ENCODE results near the gene TTLL10. TPM values are rescaled to one million over a fixed set of nuclear protein-coding genes. Genes with fewer than 3 reads are reported as not detected.

TTLL10 gene
- total and polyA plus RNA-seq, 4 experiments from 2014 or later: 0.27 to 0.45 TPM; not detected in 2

- intact Hi-C loops (cut with micrococcal nuclease): no loop called here
- ChIA-PET POLR2A (ENCODE audit: partially characterized antibody) (no interaction called here), CTCF (ENCODE audit: partially characterized antibody) (interaction anchor here (1.6 kb wide), 1 partner anchor 21 kb away, joined by 4 read pairs; no protein-coding TSS in a partner anchor)
- no peaks in the 10 kb centered on the region for H3K9me3 Mint-ChIP-seq
- H3K27ac ChIP-seq (ENCODE audit: low read depth, low read length): no peak overlapping the region
- no peak overlapping the region for H3K4me3 Mint-ChIP-seq
- DNase-seq: no peak
- H3K27me3 ChIP-seq (ENCODE audit: insufficient read depth, low read length): no peaks in the 10 kb centered on the region
- no peaks in the 10 kb centered on the region for H3K9me3 ChIP-seq (ENCODE audit: control insufficient read depth in 1 of 2, low read length in 2 of 2)
- H3K27me3 Mint-ChIP-seq: no peaks in the 10 kb centered on the region
- no peak overlapping the region for H3K4me3 ChIP-seq (ENCODE audit: low read length in 2 of 2)
- no peaks in the 10 kb centered on the region for H3K36me3 Mint-ChIP-seq
- peak overlapping the region in 5 of 7 donors; percentile 32 to 84 (median 36) for H3K27ac Mint-ChIP-seq
- H3K4me1 ChIP-seq (ENCODE audit: insufficient read depth, low read length): peaks cover 26% of the 10 kb centered on the region
- H3K4me1 Mint-ChIP-seq: peaks cover 4 to 17% (median 7%) of the 10 kb centered on the region in 4 donors
- no peaks in the 10 kb centered on the region for H3K36me3 ChIP-seq (ENCODE audit: insufficient read depth, low read length)
Observed at GRCh38 chr1:1142844-1143243, 30.8 kb upstream of the TTLL10 start.

GRCh38 chr1:1143636-1144035 is 30.0 kb upstream of the TTLL10 start:
- peak overlapping the region; percentile 55 for H3K27ac ChIP-seq (ENCODE audit: low read depth, low read length)
- CTCF ChIA-PET (ENCODE audit: partially characterized antibody): interaction anchor here (1.6 kb wide), 1 partner anchor 21 kb away, joined by 4 read pairs; no protein-coding TSS in a partner anchor
- POLR2A ChIA-PET (ENCODE audit: partially characterized antibody): no interaction called here
- Mint-ChIP-seq H3K27me3 (no peaks in the 10 kb centered on the region), H3K9me3 (no peaks in the 10 kb centered on the region), H3K27ac (peak overlapping the region; percentile 82 to 99 (median 93)), H3K4me1 (peaks cover 5 to 11% (median 7%) of the 10 kb centered on the region in 4 donors), H3K4me3 (peak overlapping the region in 6 of 8 donors; percentile 28 to 68 (median 58)), H3K36me3 (no peaks in the 10 kb centered on the region)
- intact Hi-C loops (cut with micrococcal nuclease): no loop called here
- H3K9me3 ChIP-seq (ENCODE audit: control insufficient read depth in 1 of 2, low read length in 2 of 2): no peaks in the 10 kb centered on the region
- peaks cover 23% of the 10 kb centered on the region for H3K4me1 ChIP-seq (ENCODE audit: insufficient read depth, low read length)
- H3K36me3 ChIP-seq (ENCODE audit: insufficient read depth, low read length): no peaks in the 10 kb centered on the region
- DNase-seq: no peak
- no peak overlapping the region for H3K4me3 ChIP-seq (ENCODE audit: low read length in 2 of 2)
- no peaks in the 10 kb centered on the region for H3K27me3 ChIP-seq (ENCODE audit: insufficient read depth, low read length)

GRCh38 chr1:1144122-1144842 is 29.4 kb upstream of the TTLL10 start:
- H3K27me3 Mint-ChIP-seq: no peaks in the 10 kb centered on the region
- Histone ChIP-seq H3K36me3 (ENCODE audit: insufficient read depth, low read length) (no peaks in the 10 kb centered on the region), H3K4me1 (ENCODE audit: insufficient read depth, low read length) (peaks cover 23% of the 10 kb centered on the region), H3K9me3 (ENCODE audit: control insufficient read depth in 1 of 2, low read length in 2 of 2) (no peaks in the 10 kb centered on the region), H3K4me3 (ENCODE audit: low read length in 2 of 2) (no peak overlapping the region), H3K27ac (ENCODE audit: low read depth, low read length) (peak overlapping the region; percentile 55), H3K27me3 (ENCODE audit: insufficient read depth, low read length) (no peaks in the 10 kb centered on the region)
- intact Hi-C loops (cut with micrococcal nuclease): no loop called here
- peak overlapping the region; percentile 82 to 99 (median 93) for H3K27ac Mint-ChIP-seq
- H3K36me3 Mint-ChIP-seq: no peaks in the 10 kb centered on the region
- DNase-seq: peak; percentile 72 to 81 (median 75)
- H3K9me3 Mint-ChIP-seq: no peaks in the 10 kb centered on the region
- H3K4me3 Mint-ChIP-seq: peak overlapping the region in 6 of 8 donors; percentile 31 to 68 (median 58)
- ChIA-PET POLR2A (ENCODE audit: partially characterized antibody) (no interaction called here), CTCF (ENCODE audit: partially characterized antibody) (interaction anchor here (1.6 kb wide), 1 partner anchor 22 kb away, joined by 4 read pairs; no protein-coding TSS in a partner anchor)
- peaks cover 5 to 10% (median 7%) of the 10 kb centered on the region in 4 donors for H3K4me1 Mint-ChIP-seq

- Mint-ChIP-seq H3K4me1 (peaks cover 5 to 10% (median 7%) of the 10 kb centered on the region in 4 donors), H3K27ac (peak overlapping the region in 2 of 7 donors; percentile 52 to 85), H3K36me3 (no peaks in the 10 kb centered on the region), H3K27me3 (no peaks in the 10 kb centered on the region), H3K9me3 (no peaks in the 10 kb centered on the region), H3K4me3 (no peak overlapping the region)
- no peaks in the 10 kb centered on the region for H3K27me3 ChIP-seq (ENCODE audit: insufficient read depth, low read length)
- intact Hi-C loops (cut with micrococcal nuclease): no loop called here
- H3K36me3 ChIP-seq (ENCODE audit: insufficient read depth, low read length): no peaks in the 10 kb centered on the region
- ChIA-PET CTCF (ENCODE audit: partially characterized antibody) (no interaction called here), POLR2A (ENCODE audit: partially characterized antibody) (no interaction called here)
- H3K9me3 ChIP-seq (ENCODE audit: control insufficient read depth in 1 of 2, low read length in 2 of 2): no peaks in the 10 kb centered on the region
- no peak overlapping the region for H3K4me3 ChIP-seq (ENCODE audit: low read length in 2 of 2)
- DNase-seq: no peak
- peak overlapping the region; percentile 55 for H3K27ac ChIP-seq (ENCODE audit: low read depth, low read length)
- peaks cover 23% of the 10 kb centered on the region for H3K4me1 ChIP-seq (ENCODE audit: insufficient read depth, low read length)
Observed at GRCh38 chr1:1144843-1145546, 28.7 kb upstream of the TTLL10 start.

- Histone ChIP-seq H3K27ac (ENCODE audit: low read depth, low read length) (no peak overlapping the region), H3K27me3 (ENCODE audit: insufficient read depth, low read length) (no peaks in the 10 kb centered on the region), H3K4me1 (ENCODE audit: insufficient read depth, low read length) (peaks cover 23% of the 10 kb centered on the region), H3K9me3 (ENCODE audit: control insufficient read depth in 1 of 2, low read length in 2 of 2) (no peaks in the 10 kb centered on the region), H3K36me3 (ENCODE audit: insufficient read depth, low read length) (no peaks in the 10 kb centered on the region), H3K4me3 (ENCODE audit: low read length in 2 of 2) (no peak overlapping the region)
- intact Hi-C loops (cut with micrococcal nuclease): no loop called here
- ChIA-PET POLR2A (ENCODE audit: partially characterized antibody) (no interaction called here), CTCF (ENCODE audit: partially characterized antibody) (no interaction called here)
- Mint-ChIP-seq H3K4me1 (peaks cover 5 to 10% (median 7%) of the 10 kb centered on the region in 4 donors), H3K9me3 (no peaks in the 10 kb centered on the region), H3K27ac (peak overlapping the region in 1 of 7 donors; percentile 85), H3K27me3 (no peaks in the 10 kb centered on the region), H3K4me3 (no peak overlapping the region), H3K36me3 (no peaks in the 10 kb centered on the region)
- no peak for DNase-seq
Observed at GRCh38 chr1:1145547-1145914, 28.1 kb upstream of the TTLL10 start.

- H3K36me3 ChIP-seq (ENCODE audit: insufficient read depth, low read length): no peaks in the 10 kb centered on the region
- H3K4me1 ChIP-seq (ENCODE audit: insufficient read depth, low read length): peaks cover 19% of the 10 kb centered on the region
- no peak for DNase-seq
- H3K4me3 ChIP-seq (ENCODE audit: low read length in 2 of 2): no peak overlapping the region
- H3K27me3 ChIP-seq (ENCODE audit: insufficient read depth, low read length): no peaks in the 10 kb centered on the region
- H3K27ac ChIP-seq (ENCODE audit: low read depth, low read length): no peak overlapping the region
- ChIA-PET POLR2A (ENCODE audit: partially characterized antibody) (no interaction called here), CTCF (ENCODE audit: partially characterized antibody) (no interaction called here)
- H3K4me1 Mint-ChIP-seq: peaks cover 5 to 10% (median 7%) of the 10 kb centered on the region in 4 donors
- no peaks in the 10 kb centered on the region for H3K36me3 Mint-ChIP-seq
- H3K4me3 Mint-ChIP-seq: no peak overlapping the region
- H3K27ac Mint-ChIP-seq: no peak overlapping the region
- intact Hi-C loops (cut with micrococcal nuclease): no loop called here
- H3K9me3 ChIP-seq (ENCODE audit: control insufficient read depth in 1 of 2, low read length in 2 of 2): no peaks in the 10 kb centered on the region
- no peaks in the 10 kb centered on the region for H3K27me3 Mint-ChIP-seq
- H3K9me3 Mint-ChIP-seq: no peaks in the 10 kb centered on the region
Observed at GRCh38 chr1:1146026-1146425, 27.7 kb upstream of the TTLL10 start.

- ChIA-PET CTCF (ENCODE audit: partially characterized antibody) (no interaction called here), POLR2A (ENCODE audit: partially characterized antibody) (interaction anchor here (1.0 kb wide), 1 partner anchor 10 kb away, joined by 3 read pairs; no protein-coding TSS in a partner anchor)
- no peak overlapping the region for H3K27ac Mint-ChIP-seq
- no peaks in the 10 kb centered on the region for H3K9me3 ChIP-seq (ENCODE audit: control insufficient read depth in 1 of 2, low read length in 2 of 2)
- H3K27me3 Mint-ChIP-seq: no peaks in the 10 kb centered on the region
- H3K36me3 Mint-ChIP-seq: no peaks in the 10 kb centered on the region
- no peaks in the 10 kb centered on the region for H3K9me3 Mint-ChIP-seq
- intact Hi-C loops (cut with micrococcal nuclease): no loop called here
- H3K27me3 ChIP-seq (ENCODE audit: insufficient read depth, low read length): no peaks in the 10 kb centered on the region
- H3K36me3 ChIP-seq (ENCODE audit: insufficient read depth, low read length): no peaks in the 10 kb centered on the region
- H3K4me3 ChIP-seq (ENCODE audit: low read length in 2 of 2): no peak overlapping the region
- DNase-seq: no peak
- H3K27ac ChIP-seq (ENCODE audit: low read depth, low read length): no peak overlapping the region
- H3K4me1 Mint-ChIP-seq: peaks cover 5 to 10% (median 7%) of the 10 kb centered on the region in 4 donors
- H3K4me3 Mint-ChIP-seq: peak overlapping the region in 1 of 8 donors; percentile 4
- peaks cover 19% of the 10 kb centered on the region for H3K4me1 ChIP-seq (ENCODE audit: insufficient read depth, low read length)
Observed at GRCh38 chr1:1146596-1146995, 27.1 kb upstream of the TTLL10 start.
